AG20443 (cell line): Measurements from ENCODE around the gene HDGFL1.

Source experiments
- DNase-seq: peaks from one replicate; pipeline ENCODE4 v3.0.0; 2012; ENCODE audit warnings: low spot score, mixed read lengths

The HDGFL1 gene

DNA sequence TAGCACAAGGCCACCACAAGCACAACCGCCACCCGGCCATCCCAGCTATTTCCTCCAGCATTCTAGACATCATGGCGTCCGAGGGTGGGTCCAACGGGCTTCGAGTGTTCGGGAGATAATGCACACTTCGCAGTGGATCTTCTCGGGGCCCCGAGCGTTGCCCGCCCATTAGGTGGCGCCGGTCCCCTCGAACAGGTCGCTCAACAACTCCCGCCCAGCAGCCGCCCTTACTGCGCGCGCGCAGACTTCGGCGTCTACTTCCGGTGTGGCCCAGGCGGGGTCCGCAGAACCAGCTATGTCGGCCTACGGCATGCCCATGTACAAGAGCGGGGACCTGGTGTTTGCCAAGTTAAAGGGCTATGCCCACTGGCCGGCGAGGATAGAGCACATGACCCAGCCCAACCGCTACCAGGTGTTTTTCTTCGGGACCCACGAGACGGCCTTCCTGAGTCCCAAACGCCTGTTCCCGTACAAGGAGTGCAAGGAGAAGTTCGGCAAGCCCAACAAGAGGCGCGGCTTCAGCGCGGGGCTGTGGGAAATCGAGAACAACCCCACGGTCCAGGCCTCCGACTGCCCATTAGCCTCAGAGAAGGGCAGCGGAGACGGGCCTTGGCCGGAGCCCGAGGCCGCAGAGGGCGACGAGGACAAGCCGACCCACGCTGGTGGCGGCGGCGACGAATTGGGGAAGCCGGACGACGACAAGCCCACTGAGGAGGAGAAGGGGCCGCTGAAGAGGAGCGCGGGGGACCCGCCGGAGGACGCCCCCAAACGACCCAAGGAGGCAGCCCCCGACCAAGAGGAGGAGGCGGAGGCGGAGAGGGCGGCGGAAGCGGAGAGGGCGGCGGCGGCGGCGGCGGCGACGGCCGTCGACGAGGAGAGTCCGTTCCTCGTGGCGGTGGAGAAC lies at the start of gene HDGFL1:
TSS of gene HDGFL1 (plus strand) at position 286 of the 904 bp plus-strand sequence. CDS start at position 296, 10 bp downstream.
- DNase-seq: no peak

DNA sequence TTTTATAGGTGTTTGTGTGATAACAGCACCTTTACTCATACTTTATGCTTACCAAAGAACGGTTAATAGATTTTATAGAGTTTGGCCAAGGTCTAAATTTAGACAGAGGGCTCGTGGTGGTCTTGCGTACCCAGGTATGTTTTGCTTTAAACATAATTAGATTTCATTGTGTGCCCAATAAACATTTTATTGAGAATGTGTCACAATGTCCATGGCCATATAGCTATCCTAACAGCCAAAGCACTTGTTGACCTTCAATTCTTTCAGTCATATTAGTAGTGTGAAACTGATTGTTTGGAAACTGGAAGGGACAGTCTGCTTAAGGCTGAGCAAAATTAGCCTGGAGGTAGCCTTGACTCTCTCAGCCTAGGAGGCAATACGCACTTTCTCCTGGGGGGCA lies 48.3 kb upstream of the HDGFL1 start:
- no peak for DNase-seq

DNA sequence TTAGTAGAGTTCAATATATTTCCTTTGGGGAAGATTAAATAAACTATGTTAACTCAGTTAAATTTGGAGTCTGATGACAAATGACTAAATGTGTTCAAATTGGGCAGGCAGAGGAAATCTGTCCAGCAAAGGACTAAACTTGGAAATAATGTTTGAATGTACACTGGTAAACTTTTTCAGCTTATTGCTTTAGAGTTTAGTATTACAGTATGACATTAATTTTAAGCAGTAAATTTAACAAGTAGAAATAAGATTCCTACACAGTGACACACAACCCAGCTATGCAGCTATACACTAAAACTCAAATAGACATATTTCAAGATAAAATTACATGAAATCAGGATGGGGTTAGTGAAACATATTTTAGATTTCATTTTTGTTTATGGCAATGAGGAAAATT lies 42.6 kb upstream of the HDGFL1 start:
- no peak for DNase-seq

DNA sequence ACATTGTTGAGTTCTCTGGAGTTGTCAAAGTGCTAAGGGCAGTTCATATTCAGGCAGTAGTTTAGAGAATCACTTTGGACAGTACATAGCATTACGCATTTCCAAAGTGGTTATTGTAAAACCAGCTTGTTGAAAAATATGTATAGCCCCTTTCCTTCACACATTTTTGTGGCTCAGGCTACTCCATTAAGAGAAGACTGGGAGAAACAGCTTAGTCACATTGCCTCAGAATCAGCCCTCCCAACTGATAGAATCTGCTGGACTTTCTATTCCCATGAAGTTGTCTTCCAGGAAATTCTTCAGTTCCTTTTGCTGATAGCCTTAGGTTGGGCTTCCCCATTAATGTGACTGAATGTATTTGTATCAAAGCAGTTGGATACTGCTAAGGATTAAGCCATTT lies 39.5 kb upstream of the HDGFL1 start:
- no peak for DNase-seq

DNA sequence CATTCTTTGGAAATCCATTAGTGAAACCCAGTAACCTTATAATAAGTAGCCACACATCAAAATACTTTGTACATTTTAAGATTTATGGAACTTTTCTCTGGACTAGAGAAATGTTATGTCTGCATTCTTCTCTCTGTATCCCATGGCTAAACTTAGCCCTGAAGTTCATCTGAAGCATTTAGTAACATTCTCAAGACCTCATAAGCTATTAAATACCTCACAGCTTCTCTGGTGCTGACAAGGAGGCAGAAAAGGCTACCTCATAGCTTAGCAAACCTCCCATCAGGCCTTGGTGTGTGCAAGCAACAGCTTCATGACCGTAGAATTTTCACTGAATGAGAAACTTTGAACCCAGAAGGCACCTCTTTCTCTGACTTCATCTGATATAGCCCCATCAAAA lies 38.9 kb upstream of the HDGFL1 start:
- DNase-seq: no peak

DNA sequence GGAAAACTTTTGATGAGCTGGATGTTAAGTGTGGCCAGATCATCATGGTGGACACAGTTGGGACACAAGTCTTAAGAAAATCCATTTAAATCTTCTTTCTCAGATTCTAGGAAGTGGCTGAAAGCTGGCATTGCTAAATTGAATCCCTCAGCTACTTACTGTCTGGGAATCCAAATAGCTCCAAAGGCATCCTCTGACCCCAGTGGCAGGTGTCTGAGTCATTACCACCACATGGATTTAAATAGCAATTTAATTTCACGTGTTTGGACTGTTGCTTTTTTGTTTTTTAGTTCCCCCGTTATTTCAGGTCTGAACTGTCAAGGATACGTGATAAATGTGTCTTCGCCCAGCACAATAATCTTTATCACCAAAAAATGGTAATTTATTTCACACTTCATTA lies 33.2 kb upstream of the HDGFL1 start:
- no peak for DNase-seq

DNA sequence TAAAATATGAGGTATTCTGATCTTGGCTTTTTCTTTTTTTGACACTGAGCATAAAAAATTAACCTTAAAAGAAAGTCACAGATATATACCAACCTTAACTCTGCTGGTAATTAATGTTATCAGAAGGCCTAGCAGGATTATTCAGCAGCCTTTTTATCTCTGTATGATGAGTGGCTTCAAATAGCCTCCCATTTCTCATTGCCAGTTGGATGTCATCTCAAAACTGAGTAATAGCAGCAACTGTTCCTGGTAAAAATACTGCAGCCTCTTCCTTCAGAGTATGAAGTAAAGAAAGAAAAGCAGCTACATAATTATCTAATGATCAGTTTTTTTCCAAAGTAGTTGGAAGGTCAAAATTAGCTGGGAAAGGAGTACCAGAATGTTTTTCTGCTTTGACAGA lies 24.9 kb upstream of the HDGFL1 start:
- no peak for DNase-seq

DNA sequence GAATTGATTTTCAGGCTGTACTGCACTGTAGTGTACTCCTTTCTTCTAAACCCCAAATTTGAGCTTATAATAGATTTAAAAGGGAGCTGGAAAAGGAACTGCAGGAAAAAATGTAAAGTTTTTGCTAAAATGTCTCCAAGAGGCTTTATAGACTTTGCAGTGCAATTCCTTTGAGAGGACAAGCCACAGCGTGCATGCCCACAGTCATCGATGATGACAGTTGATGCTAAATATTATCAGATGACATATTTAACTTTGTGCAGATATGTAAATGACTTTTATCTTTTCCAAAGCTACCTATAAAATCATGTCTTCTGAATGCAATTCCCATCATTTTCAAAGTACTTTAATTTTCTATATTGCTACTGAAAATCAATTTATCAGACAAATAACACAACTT lies 24.3 kb upstream of the HDGFL1 start:
- DNase-seq: no peak

DNA sequence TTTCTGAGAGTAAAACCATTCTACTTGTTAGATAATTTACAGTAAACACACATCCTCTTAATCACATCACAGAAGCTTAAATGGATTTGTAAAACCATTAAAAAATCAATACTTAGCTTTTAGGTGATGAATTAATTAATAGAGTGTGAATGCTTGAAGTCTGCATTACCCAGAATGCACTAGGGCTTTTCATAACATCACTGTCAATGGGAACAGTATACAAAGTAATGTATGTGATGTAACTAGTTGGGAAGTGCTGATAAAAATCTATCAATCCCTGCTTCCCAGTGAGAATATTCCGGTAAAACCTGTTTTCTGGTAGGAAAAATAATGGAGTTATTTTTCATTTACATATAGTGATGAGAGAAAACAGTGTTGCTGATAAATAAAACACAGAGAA lies 23.1 kb upstream of the HDGFL1 start:
- DNase-seq: no peak

DNA sequence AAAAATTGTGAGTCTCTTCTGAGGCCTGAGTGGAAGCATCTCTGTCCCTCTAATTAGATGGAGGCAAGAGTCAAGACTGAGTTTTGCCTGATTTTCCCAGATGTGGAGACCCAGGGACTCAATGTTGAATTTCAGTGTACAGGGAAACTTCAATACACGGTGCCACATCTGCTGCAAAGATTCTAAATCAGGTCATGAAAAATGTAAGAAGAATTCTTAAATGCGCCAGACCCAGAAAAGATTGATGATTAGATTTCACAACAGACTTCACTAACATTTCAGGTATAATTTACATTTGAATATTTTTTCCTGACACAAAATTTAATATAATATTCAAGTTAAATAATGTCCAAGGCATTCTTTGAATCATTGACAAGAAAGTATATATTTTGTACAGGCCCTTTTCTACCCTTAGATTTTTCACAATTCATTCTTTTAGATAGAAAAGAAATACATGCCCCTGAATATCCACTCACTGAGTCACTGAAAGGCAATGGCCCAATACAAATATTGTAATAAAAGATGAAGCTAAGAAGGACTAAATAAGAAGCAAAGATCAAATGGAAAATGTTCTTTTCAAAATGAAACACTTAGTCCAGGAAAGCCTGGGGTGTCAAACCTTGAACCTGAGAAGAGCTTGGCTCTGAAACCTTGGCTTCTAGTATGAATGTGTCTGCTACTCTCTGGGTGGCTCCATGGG lies 18.2 kb upstream of the HDGFL1 start:
- no peak for DNase-seq

DNA sequence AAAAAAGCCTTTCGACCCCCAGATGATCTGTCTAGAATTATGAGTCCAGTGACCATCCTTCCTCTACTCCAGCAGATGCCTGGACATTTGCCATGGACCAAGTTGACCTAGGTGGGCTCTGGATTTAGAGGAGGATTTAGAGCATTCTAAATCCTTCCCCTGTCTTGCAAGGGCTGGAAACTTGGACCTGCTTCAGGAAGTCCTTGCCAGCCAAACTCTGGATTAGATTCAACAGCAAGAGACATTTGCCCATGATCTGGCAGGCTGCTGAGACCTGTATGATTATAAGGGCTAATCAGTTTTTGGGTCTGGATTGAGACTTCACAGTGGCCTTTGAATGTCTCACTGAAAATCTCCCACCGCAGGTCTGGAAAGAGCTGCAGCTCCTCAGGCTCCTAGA lies 13.1 kb upstream of the HDGFL1 start:
- DNase-seq: no peak

DNA sequence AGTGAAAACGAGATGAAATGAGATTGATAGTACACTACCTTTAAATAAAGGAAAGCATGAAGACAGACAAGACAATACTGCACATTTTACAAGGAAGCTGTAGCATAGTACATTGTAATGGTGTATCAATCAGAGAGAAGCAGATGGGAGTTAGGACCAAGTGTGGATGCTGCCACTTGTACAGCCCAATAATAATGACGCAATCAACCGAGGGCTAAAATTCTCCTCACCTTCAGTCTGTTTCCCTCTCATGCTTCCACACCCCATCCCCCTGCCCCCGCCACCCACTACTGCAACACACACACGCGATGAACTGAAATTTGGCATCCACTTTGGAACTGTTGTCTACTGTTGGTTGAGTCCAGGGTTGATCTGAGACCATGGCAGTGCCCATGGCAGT lies 12.4 kb upstream of the HDGFL1 start:
- no peak for DNase-seq

DNA sequence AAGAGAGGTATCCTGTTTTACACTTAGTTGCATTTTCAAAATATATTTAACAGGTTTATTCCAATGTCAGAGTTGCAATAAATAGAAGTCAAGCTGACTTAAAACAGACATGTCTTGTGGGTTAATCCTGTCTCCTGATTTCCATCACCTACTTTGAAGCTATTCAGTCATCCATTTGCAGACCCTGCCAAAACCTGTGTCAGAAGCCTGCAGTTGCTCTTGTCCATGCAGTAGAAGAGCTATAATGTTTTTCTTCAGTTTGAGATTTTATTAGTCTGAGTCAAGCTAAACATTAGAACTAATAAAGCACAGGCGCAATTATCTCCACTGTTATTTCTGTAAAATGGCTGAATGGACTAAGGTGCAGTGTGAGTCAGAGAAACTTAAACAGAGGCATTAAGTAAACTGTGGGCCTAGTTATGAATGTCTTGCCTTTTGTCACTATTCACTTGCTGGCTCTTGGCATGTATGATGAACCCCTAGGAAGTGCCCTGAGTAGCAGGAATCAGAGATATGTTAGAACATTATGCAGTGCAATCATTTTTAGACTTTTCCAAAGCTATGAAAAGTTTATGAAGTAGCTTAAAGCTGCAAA lies 11.0 kb upstream of the HDGFL1 start:
- DNase-seq: no peak

DNA sequence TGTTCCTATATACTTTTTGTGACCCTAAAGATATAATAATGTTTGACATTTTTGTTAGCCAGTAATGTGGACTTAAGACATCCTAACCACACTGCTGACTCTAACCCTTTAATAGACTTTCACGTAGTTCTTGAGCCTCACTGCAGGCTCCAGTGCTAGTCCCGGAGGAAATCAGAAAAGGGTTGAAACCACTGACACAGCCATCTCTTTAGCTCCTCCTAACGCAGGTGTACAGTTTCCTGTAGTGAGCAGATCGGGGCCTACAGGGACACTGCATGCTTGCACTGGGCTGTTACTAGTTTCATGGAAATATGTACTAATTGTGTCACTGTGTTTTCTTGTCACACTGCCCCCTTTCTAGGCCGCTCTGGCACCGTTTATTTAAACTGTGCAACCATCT lies 512 bp upstream of the HDGFL1 start:
- no peak for DNase-seq

DNA sequence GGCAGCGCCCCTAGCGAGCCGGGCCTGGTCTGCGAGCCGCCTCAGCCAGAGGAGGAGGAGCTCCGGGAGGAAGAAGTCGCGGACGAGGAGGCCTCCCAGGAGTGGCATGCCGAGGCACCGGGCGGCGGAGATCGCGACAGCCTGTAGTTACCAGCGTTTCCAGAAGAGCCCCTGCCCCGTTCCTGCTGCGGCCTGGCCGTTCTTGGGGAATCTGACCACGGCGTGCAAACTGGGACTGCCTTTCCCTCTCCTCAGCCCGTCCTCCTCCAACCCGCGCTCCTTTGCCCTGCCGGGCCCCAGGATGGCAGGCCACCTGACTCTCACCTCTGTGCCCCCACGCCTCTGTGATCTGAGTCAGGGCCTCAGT lies 802 bp downstream of the HDGFL1 start:
- DNase-seq: no peak

DNA sequence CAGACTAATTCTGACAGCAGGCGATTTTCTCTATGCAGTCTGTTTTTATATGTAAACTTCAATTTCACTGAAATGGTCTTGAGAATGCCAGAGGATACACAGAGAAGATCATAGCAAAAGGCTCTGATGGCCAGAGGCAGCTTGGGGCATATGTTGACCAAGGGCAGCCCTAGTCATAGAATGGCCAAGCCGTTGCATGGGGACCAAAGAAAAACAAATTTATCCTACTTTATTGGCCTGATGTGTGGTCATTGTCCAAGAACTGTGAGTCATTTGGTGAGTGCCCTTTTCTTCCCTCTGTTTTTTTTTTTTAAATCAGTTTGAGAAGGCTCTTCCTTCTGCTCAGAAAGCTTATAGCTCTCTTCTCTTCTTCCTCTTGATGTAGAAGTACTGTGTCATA lies 5.8 kb downstream of the HDGFL1 start:
- DNase-seq: peak; percentile 23

DNA sequence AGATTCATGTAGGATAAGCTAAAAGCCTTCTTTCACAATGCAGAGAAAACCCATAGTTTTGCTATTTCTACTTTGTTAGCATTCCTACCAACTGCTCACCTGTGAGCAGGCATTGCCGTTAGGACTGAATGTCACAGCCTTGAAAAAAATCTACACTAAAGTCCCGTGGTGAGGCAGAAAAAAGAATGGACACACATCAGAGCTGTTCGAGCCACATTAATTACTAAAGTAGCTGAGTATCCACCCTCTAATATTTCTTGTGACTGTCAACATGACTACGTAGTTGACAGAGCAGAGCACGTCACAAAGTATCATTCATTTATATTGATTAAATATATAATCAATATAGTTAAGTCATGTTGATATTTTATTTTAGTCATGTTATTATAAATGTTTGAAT lies 10.1 kb downstream of the HDGFL1 start:
- DNase-seq: no peak

DNA sequence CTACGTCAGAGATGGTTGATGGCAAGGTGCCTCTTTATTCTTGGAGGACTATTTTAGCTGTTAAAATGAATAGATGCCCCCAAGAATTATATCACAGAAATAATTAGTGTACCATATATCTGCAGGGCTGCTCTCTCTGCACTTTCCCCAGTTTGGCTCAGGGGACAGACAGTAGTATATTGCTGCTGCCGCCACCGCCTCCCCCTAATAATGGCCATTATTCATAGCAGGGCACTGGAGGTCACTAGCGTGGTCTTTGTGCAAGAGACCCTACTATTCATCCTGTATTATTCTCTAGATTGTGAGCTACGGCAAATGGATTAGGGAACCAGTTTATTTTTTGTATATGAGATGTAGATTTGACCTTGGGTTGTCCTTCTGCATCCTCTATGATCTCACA lies 11.0 kb downstream of the HDGFL1 start:
- DNase-seq: no peak

DNA sequence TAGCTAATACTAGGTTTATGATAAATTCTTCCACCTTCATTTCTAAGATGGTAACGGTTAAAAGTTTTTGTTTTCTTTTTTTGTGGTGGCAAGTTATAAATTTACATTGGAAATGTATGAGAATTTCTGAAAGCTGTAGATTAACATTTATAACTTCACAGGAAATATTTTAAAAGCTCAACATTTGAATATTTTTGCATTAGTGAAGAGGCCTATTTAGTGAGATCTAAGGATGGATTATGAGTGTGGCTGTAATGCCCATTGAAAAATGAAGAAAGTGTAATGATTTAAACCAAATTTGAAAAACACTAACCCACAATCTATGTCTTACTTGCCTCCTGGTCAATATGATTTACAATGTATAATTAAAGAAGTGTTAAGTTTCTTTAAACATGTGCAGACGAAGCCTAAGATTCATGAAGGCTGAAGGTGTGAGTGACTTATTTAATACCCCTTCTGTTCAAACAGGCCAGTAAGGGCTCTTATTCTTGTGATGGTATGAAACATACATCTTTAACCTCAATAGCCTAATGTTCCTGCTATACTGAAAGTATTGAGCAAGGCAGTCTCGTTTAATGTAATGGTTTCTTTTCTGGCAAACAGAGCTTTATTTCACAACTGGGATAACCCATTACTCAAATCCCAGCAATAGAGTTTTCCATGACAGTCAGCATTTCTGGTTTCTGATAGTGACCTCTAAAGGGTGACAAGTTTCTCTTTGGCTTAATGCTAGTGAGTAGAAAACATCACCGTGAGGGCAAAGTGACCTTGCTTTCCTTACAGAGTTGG lies 13.2 kb downstream of the HDGFL1 start:
- no peak for DNase-seq

DNA sequence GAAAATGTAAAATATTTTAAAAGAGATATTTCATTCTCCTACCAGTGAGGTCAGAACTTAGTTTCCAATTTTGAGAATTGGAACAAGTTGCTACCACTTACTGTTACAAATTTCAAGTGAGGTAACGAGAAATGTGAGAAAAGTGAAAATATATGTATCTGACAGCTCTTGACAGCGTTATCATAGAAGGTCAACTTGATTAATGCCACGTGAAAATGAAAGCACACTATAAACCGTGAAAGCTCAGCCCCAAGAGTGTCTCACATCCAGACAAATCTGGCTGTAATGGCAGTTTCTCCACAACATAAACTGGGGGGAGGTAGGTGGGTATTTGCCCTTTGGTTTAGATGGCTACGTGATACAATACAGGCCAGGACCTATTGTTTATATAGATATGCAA lies 13.9 kb downstream of the HDGFL1 start:
- no peak for DNase-seq

DNA sequence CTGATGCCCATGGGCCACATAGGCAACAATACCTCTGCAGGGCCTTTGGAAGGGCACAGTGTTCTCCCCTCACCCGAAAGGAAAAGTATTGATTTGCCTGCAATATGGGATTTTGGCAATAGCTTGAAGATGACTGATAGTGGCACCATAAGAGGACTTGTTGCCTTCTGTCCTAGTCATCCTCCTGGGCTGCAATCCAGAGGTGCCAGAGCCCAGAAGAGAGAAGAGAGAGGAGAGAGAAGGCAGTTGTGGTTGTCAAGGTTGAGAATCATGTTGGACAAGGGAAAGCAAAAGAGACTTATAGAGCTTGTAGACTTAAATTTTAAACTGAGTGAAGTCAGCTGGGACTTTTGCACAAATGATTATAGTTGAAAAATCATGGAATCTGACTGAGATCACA lies 14.6 kb downstream of the HDGFL1 start:
- DNase-seq: peak; percentile 8

DNA sequence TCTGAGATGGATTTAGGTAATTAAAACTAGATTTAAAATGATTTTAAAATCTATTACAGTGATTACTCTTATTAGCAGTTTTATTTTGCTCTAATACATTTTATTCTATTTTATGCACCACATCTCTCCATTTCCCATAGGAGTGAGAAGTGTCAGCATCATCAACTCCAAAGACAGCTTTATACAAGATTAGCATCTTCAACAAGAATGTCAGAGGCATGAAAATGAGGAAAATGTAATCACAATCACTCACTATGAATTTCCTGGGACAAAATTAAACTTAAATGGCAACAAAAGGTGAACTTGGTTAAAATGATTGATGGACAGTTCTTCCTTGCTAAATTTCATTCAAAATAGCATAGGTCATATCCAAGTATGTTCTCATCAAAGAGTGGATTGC lies 19.8 kb downstream of the HDGFL1 start:
- no peak for DNase-seq
